HCT116 (cell line): ENCODE data around the gene PPARGC1A. TPM values are rescaled to one million over a fixed set of nuclear protein-coding genes. Genes with fewer than 3 reads are reported as not detected.

Experiments
- ATAC-seq: fragments of 200-7000 bp; cut with Tn5 transposase; 2 replicates; pipeline ENCODE4 v1.9.1; 2020; ENCODE audit warnings: mild to moderate bottlenecking, moderate library complexity
- BruUV-seq: library from RNA; stranded (reverse); fragments of 400-500 nt; replicated peaks from 2 replicates; lab custom pipeline; 2021; lab: Mats Ljungman, UMichigan
- CTCF ChIA-PET: fragments of 300-600 bp; sonication (Branson Sonifier 250); formaldehyde crosslinking; loops from one replicate; lab custom pipeline; 2021; ENCODE audit warnings: antibody characterized with exemption; lab: Charles Lee
- POLR2A ChIA-PET: fragments of 300-600, 350-600 bp; sonication (Branson Sonifier 250); formaldehyde crosslinking; loops from one replicate; lab custom pipeline; 2021; ENCODE audit warnings: antibody characterized with exemption; lab: Charles Lee
- RAD21 ChIA-PET, 2 experiments: fragments of 300-600 bp; sonication (Branson Sonifier 250); formaldehyde crosslinking; loops; one replicate each; lab custom pipeline; 2023; ENCODE audit warnings: low total read pairs in 2 of 2; ENCODE audit not compliant: uncharacterized antibody in 2 of 2, unreplicated experiment in 2 of 2, low non-redundant PET in 1 of 2; lab: Charles Lee
- DNase-seq: peaks from one replicate; pipeline ENCODE4 v3.0.0-alpha.2; 2010; ENCODE audit warnings: low read depth, low spot score
- H2AFZ ChIP-seq: fragments of 200-600 bp; shearing (Covaris generic), sonication (generic); 2 replicates; pipeline ENCODE4 v1.6.1; 2017; ENCODE audit warnings: low read depth, mixed run types, mixed read lengths, antibody characterized with exemption, low read length; ENCODE audit not compliant: poor library complexity, severe bottlenecking
- H3K27ac ChIP-seq: 2 replicates; pipeline ENCODE4 v1.5.1; 2012; ENCODE audit warnings: low read depth, low read length
- H3K27me3 ChIP-seq: fragments of 200-600 bp; sonication (generic); 2 replicates; pipeline ENCODE4 v1.6.1; 2016; ENCODE audit warnings: mixed run types, low read length, mixed read lengths; ENCODE audit not compliant: insufficient read depth
- H3K36me3 ChIP-seq, 2 experiments: fragments of 200-500 bp in 1 of 2; fragments of 200-600 bp in 1 of 2; sonication (Bioruptor generic) in 1 of 2; sonication (generic) in 1 of 2; 2 replicates each; pipeline versions ENCODE4 v1.5.1 to v1.6.1; 2014 to 2016; ENCODE audit warnings: low read length in 2 of 2, inconsistent platforms in 1 of 2, mixed read lengths in 1 of 2, mixed run types in 1 of 2; ENCODE audit not compliant: insufficient read depth in 2 of 2, control insufficient read depth in 1 of 2
- H3K4me1 ChIP-seq, 2 experiments: fragments of 200-600 bp in 1 of 2; sonication (generic) in 1 of 2; 2 replicates each; pipeline versions ENCODE4 v1.5.1 to v1.6.1; 2012 to 2017; ENCODE audit warnings: low read length in 2 of 2, inconsistent platforms in 1 of 2, mild to moderate bottlenecking in 1 of 2, mixed read lengths in 1 of 2, mixed run types in 1 of 2, moderate library complexity in 1 of 2; ENCODE audit not compliant: insufficient read depth in 2 of 2, control insufficient read depth in 1 of 2
- H3K4me2 ChIP-seq: fragments of 200-600 bp; sonication (generic); 2 replicates; pipeline ENCODE4 v1.6.1; 2017; ENCODE audit warnings: mixed run types, low read length, mixed read lengths
- H3K4me3 ChIP-seq, 2 experiments: fragments of 200-600 bp in 1 of 2; sonication (generic) in 1 of 2; replicated peaks in 1 of 2; 2 replicates each; pipeline ENCODE4 v1.5.1; 2011 to 2016; ENCODE audit warnings: low read length in 2 of 2, control low read depth in 1 of 2, low read depth in 1 of 2, mild to moderate bottlenecking in 1 of 2, mixed read lengths in 1 of 2, mixed run types in 1 of 2
- H3K79me2 ChIP-seq: fragments of 200-600 bp; sonication (generic); 2 replicates; pipeline ENCODE4 v1.6.1; 2017; ENCODE audit warnings: mild to moderate bottlenecking, mixed run types, low read length, moderate library complexity, mixed read lengths; ENCODE audit not compliant: insufficient read depth
- H3K9ac ChIP-seq: fragments of 200-600 bp; sonication (generic); 2 replicates; pipeline ENCODE4 v1.6.1; 2016; ENCODE audit warnings: low read length, mixed read lengths
- H3K9me2 ChIP-seq: fragments of 200-600 bp; sonication (generic), shearing (Covaris generic); 2 replicates; pipeline ENCODE4 v1.6.1; 2017; ENCODE audit warnings: mixed run types, mild to moderate bottlenecking, moderate library complexity; ENCODE audit not compliant: insufficient read depth
- H3K9me3 ChIP-seq, 2 experiments: fragments of 200-500 bp in 1 of 2; fragments of 200-600 bp in 1 of 2; sonication (Bioruptor generic) in 1 of 2; sonication (generic) in 1 of 2; 2 replicates each; pipeline ENCODE4 v1.6.1; 2014 to 2017; ENCODE audit warnings: low read length in 2 of 2, mixed read lengths in 2 of 2, inconsistent platforms in 1 of 2, low read depth in 1 of 2, mild to moderate bottlenecking in 1 of 2, mixed run types in 1 of 2, moderate library complexity in 1 of 2; ENCODE audit not compliant: control insufficient read depth in 1 of 2, insufficient read depth in 1 of 2
- H4K20me1 ChIP-seq: fragments of 200-600 bp; sonication (generic), shearing (Covaris generic); 2 replicates; pipeline ENCODE4 v1.6.1; 2017; ENCODE audit warnings: mixed run types, mild to moderate bottlenecking, moderate library complexity; ENCODE audit not compliant: insufficient read depth
- CBX3 ChIP-seq: IDR thresholded peaks from 2 replicates; pipeline ENCODE4 v1.6.1; 2012; ENCODE audit warnings: low read depth
- EZH2 ChIP-seq: fragments of 200-600 bp; sonication (generic); IDR thresholded peaks from 2 replicates; pipeline ENCODE4 v1.6.1; 2017; ENCODE audit warnings: antibody characterized with exemption, mixed run types
- FOSL1 ChIP-seq: IDR thresholded peaks from 2 replicates; pipeline ENCODE4 v1.6.1; 2012; ENCODE audit warnings: low read depth
- JUND ChIP-seq: IDR thresholded peaks from 2 replicates; pipeline ENCODE4 v1.6.1; 2012
- TCF7L2 ChIP-seq: IDR thresholded peaks from 2 replicates; pipeline ENCODE4 v1.7.0; 2011; ENCODE audit warnings: borderline replicate concordance, inconsistent platforms; ENCODE audit not compliant: insufficient read depth, insufficient read length; ENCODE audit errors: extremely low read depth
- YY1 ChIP-seq: IDR thresholded peaks from 2 replicates; pipeline ENCODE4 v1.6.1; 2011; ENCODE audit warnings: low read length, low read depth, moderate library complexity, mild to moderate bottlenecking; ENCODE audit not compliant: insufficient replicate concordance; ENCODE audit errors: extremely low read depth
- ZNF274 ChIP-seq: fragments of 200-500 bp; sonication (Bioruptor generic); IDR thresholded peaks from 2 replicates; pipeline ENCODE4 v1.6.1; 2014; ENCODE audit warnings: mild to moderate bottlenecking, low read depth, low read length, inconsistent platforms
- intact Hi-C: fragments of 100-400 bp; cut with micrococcal nuclease; formaldehyde crosslinking; loops from 2 replicates; pipeline ENCODE4 v1.10.0; 2022
- total RNA-seq: library from RNA; stranded (reverse); gene quantifications from one replicate; pipeline ENCODE4 v1.2.1, GENCODE V29; 2021; ENCODE audit not compliant: unreplicated experiment
- TF ChIP-seq, protein P1 (sequence below): IDR thresholded peaks from 2 replicates; pipeline ENCODE4 v1.6.1; 2012
- TF ChIP-seq, protein P2 (sequence below): IDR thresholded peaks from 2 replicates; pipeline ENCODE4 v1.6.1; 2012; ENCODE audit warnings: low read depth

Gene PPARGC1A
- total RNA-seq, 1 experiment from 2014 or later, result not detected

DNA sequence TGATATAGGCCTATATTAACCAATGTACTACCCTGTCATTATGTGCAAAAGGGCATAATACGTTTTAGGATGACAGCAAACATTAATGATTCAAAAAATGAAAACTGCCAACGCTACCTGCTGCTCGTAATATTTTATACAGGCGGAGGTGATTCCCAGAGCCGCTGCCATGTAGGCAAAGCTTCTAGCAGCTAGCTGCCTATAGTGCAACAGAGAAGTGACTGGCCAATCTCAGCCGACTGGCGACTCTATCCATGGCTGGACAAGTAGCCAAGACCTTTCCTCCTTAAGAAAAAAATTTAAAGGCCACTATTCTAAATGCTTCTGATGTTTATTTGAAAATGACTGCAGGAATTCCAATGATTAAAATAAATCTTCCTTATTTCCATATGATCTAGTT, 1.9 kb downstream of the PPARGC1A start (continued):
- no peak for TF ChIP-seq FOSL1
- TF ChIP-seq, protein P1, sequence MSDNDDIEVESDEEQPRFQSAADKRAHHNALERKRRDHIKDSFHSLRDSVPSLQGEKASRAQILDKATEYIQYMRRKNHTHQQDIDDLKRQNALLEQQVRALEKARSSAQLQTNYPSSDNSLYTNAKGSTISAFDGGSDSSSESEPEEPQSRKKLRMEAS, result no peak
- no peak for TF ChIP-seq CBX3
- no peak for TF ChIP-seq TCF7L2
- TF ChIP-seq EZH2, result no peak
- no peak for TF ChIP-seq ZNF274

DNA sequence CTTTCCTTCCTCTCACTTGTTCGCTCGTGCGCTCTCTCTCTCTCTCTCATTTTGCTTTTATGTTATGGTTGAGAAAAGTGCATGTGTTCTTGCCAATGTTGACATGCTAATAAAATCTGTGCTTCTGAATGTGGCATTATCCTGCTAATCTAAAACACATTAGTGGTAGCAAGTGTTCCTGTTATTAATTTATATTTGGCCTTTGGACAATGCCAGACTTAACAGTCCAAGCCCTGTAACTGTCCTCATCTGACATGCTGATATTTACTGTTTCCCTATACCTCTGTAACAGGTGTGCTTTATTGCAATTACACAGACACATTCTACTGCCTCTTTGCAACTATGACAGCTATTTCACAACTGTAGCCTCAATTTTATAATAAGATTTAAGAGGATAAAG, 2.7 kb downstream of the PPARGC1A start:
- Histone ChIP-seq H3K4me2 (no peak overlapping the region), H3K9me2 (no peaks in the 10 kb centered on the region), H3K79me2 (no peaks in the 10 kb centered on the region), H3K4me1 (no peaks in the 10 kb centered on the region), H2AFZ (no peak overlapping the region), H3K9me3 (peaks cover 3 to 11% of the 10 kb centered on the region in 2 experiments; a peak in 2 of 4 replicates), H3K27me3 (no peaks in the 10 kb centered on the region), H3K9ac (no peak overlapping the region), H4K20me1 (no peaks in the 10 kb centered on the region), H3K36me3 (no peaks in the 10 kb centered on the region), H3K4me3 (no peak overlapping the region), H3K27ac (no peak overlapping the region)
- POLR2A ChIA-PET, result no interaction called here
- no peak for TF ChIP-seq TCF7L2
- TF ChIP-seq, protein P1, result no peak
- CTCF ChIA-PET, result no interaction called here
- BruUV-seq, result no TSS peak
- RAD21 ChIA-PET, result no interaction called here
- intact Hi-C loops, result no loop called here
- ATAC-seq (no peak), DNase-seq (no peak)

DNA sequence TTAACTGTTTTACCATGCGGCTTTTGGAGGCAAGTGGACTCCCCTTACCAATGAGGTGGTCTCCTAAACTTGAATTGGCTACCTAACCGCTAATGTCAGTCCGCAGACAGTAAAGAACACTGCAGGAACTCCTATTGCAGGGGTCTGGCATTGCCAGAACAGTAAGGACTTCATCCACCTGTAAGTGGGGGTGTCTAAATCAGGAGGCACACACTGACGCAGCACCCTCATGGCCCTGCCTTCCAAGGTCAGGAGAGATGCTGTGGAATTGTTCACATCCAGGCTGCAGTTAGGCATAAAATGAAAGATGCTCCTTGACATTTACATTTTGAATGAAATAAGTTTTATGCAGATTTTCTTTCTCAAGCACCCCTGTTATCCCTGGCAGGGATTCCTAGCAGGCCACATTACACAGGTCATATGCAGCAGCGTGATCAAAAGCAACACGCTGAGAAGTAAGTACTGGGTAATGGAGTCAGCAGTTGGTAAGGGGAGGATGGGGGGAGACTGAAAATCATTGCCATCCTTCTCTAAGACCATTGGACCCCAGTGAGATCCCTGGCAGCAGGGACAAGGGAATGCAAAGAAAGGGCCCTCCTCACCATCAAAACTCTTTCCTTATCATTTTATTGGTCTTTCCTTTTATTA, 3.8 kb downstream of the PPARGC1A start:
- no TSS peak for BruUV-seq
- ATAC-seq (no peak), DNase-seq (no peak)
- H3K9me2 ChIP-seq, result no peaks in the 10 kb centered on the region
- no peak overlapping the region for H3K27ac ChIP-seq
- H3K4me2 ChIP-seq, result no peak overlapping the region
- H3K9ac ChIP-seq, result no peak overlapping the region
- H4K20me1 ChIP-seq, result no peaks in the 10 kb centered on the region
- no peaks in the 10 kb centered on the region for H3K27me3 ChIP-seq
- RAD21 ChIA-PET, result no interaction called here
- no peaks in the 10 kb centered on the region for H3K36me3 ChIP-seq
- H3K4me3 ChIP-seq, result no peak overlapping the region
- no peaks in the 10 kb centered on the region for H3K79me2 ChIP-seq
- no peaks in the 10 kb centered on the region for H3K4me1 ChIP-seq
- no peak for TF ChIP-seq EZH2
- no peak for TF ChIP-seq YY1
- TF ChIP-seq, protein P2, sequence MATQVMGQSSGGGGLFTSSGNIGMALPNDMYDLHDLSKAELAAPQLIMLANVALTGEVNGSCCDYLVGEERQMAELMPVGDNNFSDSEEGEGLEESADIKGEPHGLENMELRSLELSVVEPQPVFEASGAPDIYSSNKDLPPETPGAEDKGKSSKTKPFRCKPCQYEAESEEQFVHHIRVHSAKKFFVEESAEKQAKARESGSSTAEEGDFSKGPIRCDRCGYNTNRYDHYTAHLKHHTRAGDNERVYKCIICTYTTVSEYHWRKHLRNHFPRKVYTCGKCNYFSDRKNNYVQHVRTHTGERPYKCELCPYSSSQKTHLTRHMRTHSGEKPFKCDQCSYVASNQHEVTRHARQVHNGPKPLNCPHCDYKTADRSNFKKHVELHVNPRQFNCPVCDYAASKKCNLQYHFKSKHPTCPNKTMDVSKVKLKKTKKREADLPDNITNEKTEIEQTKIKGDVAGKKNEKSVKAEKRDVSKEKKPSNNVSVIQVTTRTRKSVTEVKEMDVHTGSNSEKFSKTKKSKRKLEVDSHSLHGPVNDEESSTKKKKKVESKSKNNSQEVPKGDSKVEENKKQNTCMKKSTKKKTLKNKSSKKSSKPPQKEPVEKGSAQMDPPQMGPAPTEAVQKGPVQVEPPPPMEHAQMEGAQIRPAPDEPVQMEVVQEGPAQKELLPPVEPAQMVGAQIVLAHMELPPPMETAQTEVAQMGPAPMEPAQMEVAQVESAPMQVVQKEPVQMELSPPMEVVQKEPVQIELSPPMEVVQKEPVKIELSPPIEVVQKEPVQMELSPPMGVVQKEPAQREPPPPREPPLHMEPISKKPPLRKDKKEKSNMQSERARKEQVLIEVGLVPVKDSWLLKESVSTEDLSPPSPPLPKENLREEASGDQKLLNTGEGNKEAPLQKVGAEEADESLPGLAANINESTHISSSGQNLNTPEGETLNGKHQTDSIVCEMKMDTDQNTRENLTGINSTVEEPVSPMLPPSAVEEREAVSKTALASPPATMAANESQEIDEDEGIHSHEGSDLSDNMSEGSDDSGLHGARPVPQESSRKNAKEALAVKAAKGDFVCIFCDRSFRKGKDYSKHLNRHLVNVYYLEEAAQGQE, result no peak
- no peak for TF ChIP-seq FOSL1
- TF ChIP-seq JUND, result no peak
- POLR2A ChIA-PET, result no interaction called here
- CTCF ChIA-PET, result no interaction called here
- peaks cover 3 to 11% of the 10 kb centered on the region in 2 experiments; a peak in 2 of 4 replicates for H3K9me3 ChIP-seq
- no peak overlapping the region for H2AFZ ChIP-seq
- intact Hi-C loops, result no loop called here
